IMR-90 (cell line): Measurements from ENCODE around the gene NUBPL. TPM values are rescaled to one million over a fixed set of nuclear protein-coding genes. Genes with fewer than 3 reads are reported as not detected.

Experiments
- ATAC-seq: fragments of 200-7000 bp; cut with Tn5 transposase; 2 replicates; pipeline ENCODE4 v1.9.1; 2020; ENCODE audit warnings: low read depth, mild to moderate bottlenecking, moderate library complexity
- BruUV-seq: library from RNA; stranded (reverse); fragments of 400-500 nt; replicated peaks from 2 replicates; lab custom pipeline; 2021; lab: Mats Ljungman, UMichigan
- CTCF ChIA-PET: fragments of 300-600 bp; formaldehyde crosslinking; extraction: SDS; loops from one replicate; lab custom pipeline; 2021; ENCODE audit warnings: antibody characterized with exemption; lab: Yijun Ruan, JAX
- POLR2A ChIA-PET: fragments of 300-600 bp; sonication (Branson Sonifier 250); formaldehyde crosslinking; loops from one replicate; lab custom pipeline; 2022; ENCODE audit warnings: antibody characterized with exemption; ENCODE audit not compliant: unreplicated experiment; lab: Charles Lee
- DNase-seq: peaks from one replicate; pipeline ENCODE4 v3.0.0; 2013
- H2AFZ ChIP-seq: replicated peaks from 2 replicates; pipeline ENCODE3; 2013; ENCODE audit warnings: low read length, mild to moderate bottlenecking; ENCODE audit not compliant: poor library complexity
- H2AK5ac ChIP-seq: 2 replicates; pipeline ENCODE4 v1.6.1; 2013; ENCODE audit warnings: low read depth, low read length, inconsistent platforms
- H2AK9ac ChIP-seq: replicated peaks from 2 replicates; pipeline ENCODE3; 2013; ENCODE audit warnings: mild to moderate bottlenecking, low read depth, low read length, moderate library complexity; ENCODE audit not compliant: poor library complexity
- H2BK120ac ChIP-seq: 2 replicates; pipeline ENCODE4 v1.6.1; 2013; ENCODE audit warnings: low read depth, low read length, inconsistent platforms
- H2BK15ac ChIP-seq: 3 replicates; pipeline ENCODE4 v1.6.1; 2013; ENCODE audit warnings: low read depth, low read length, inconsistent platforms
- H2BK20ac ChIP-seq: 2 replicates; pipeline ENCODE4 v1.6.1; 2013; ENCODE audit warnings: low read depth, mild to moderate bottlenecking, inconsistent platforms, low read length, moderate library complexity
- H2BK5ac ChIP-seq: 2 replicates; pipeline ENCODE4 v1.6.1; 2013; ENCODE audit warnings: mild to moderate bottlenecking, low read depth, low read length, inconsistent platforms; ENCODE audit not compliant: poor library complexity, severe bottlenecking
- H3K14ac ChIP-seq: replicated peaks from 2 replicates; pipeline ENCODE4 v1.6.1; 2013; ENCODE audit warnings: low read depth, low read length, inconsistent platforms
- H3K18ac ChIP-seq: 2 replicates; pipeline ENCODE4 v1.6.1; 2013; ENCODE audit warnings: low read depth, low read length, control low read depth
- H3K23ac ChIP-seq: 2 replicates; pipeline ENCODE4 v1.6.1; 2013; ENCODE audit warnings: low read depth, low read length, inconsistent platforms
- H3K27ac ChIP-seq: 2 replicates; pipeline ENCODE4 v1.5.1; 2013; ENCODE audit warnings: mild to moderate bottlenecking, control low read depth, low read length; ENCODE audit not compliant: insufficient read depth
- H3K27me3 ChIP-seq: 2 replicates; pipeline ENCODE4 v1.6.1; 2013; ENCODE audit warnings: low read length; ENCODE audit not compliant: control insufficient read depth, insufficient read depth
- H3K36me3 ChIP-seq: 2 replicates; pipeline ENCODE4 v1.6.1; 2013; ENCODE audit warnings: low read length, mixed read lengths; ENCODE audit not compliant: control insufficient read depth, insufficient read depth
- H3K4ac ChIP-seq: 2 replicates; pipeline ENCODE4 v1.6.1; 2013; ENCODE audit warnings: low read depth, low read length, inconsistent platforms
- H3K4me1 ChIP-seq: 2 replicates; pipeline ENCODE4 v1.6.1; 2013; ENCODE audit warnings: low read length, mixed read lengths; ENCODE audit not compliant: control insufficient read depth, insufficient read depth
- H3K4me2 ChIP-seq: 2 replicates; pipeline ENCODE4 v1.6.1; 2013; ENCODE audit warnings: low read depth, mild to moderate bottlenecking, control low read depth, low read length, moderate library complexity
- H3K4me3 ChIP-seq: 2 replicates; pipeline ENCODE4 v1.5.1; 2013; ENCODE audit warnings: low read depth, mild to moderate bottlenecking, control low read depth, low read length, moderate library complexity; ENCODE audit not compliant: insufficient read depth
- H3K56ac ChIP-seq: 2 replicates; pipeline ENCODE4 v1.6.1; 2013; ENCODE audit warnings: low read length, inconsistent platforms; ENCODE audit not compliant: insufficient read depth; ENCODE audit errors: extremely low read depth
- H3K79me1 ChIP-seq, 2 experiments: 2 replicates each; pipeline ENCODE4 v1.6.1; 2013; ENCODE audit warnings: low read length in 2 of 2, inconsistent platforms in 1 of 2, low read depth in 1 of 2
- H3K9ac ChIP-seq: 2 replicates; pipeline ENCODE4 v1.6.1; 2013; ENCODE audit warnings: low read depth, low read length, control low read depth
- H3K9me1 ChIP-seq: 2 replicates; pipeline ENCODE4 v1.6.1; 2013; ENCODE audit warnings: low read length, inconsistent platforms; ENCODE audit not compliant: insufficient read depth
- H3K9me3 ChIP-seq: 2 replicates; pipeline ENCODE4 v1.6.1; 2013; ENCODE audit warnings: low read length; ENCODE audit not compliant: control insufficient read depth, insufficient read depth
- H4K20me1 ChIP-seq: 2 replicates; pipeline ENCODE4 v1.6.1; 2013; ENCODE audit warnings: low read length, inconsistent platforms; ENCODE audit not compliant: insufficient read depth
- H4K5ac ChIP-seq: 2 replicates; pipeline ENCODE4 v1.6.1; 2013; ENCODE audit warnings: mild to moderate bottlenecking, low read depth, low read length, control low read depth
- H4K8ac ChIP-seq, 2 experiments: 2 replicates each; pipeline ENCODE4 v1.6.1; 2013; ENCODE audit warnings: low read depth in 2 of 2, low read length in 2 of 2, control low read depth in 1 of 2, inconsistent platforms in 1 of 2
- H4K91ac ChIP-seq: 2 replicates; pipeline ENCODE4 v1.6.1; 2013; ENCODE audit warnings: low read depth, low read length, inconsistent platforms; ENCODE audit not compliant: insufficient read depth
- CEBPB ChIP-seq: IDR thresholded peaks from 2 replicates; pipeline ENCODE4 v1.6.1; 2012; ENCODE audit warnings: low read depth, low read length, improper control_type of control experiment
- NFE2L2 ChIP-seq: fragments of 150-350 bp; IDR thresholded peaks from 2 replicates; pipeline ENCODE4 v1.6.1; 2016; ENCODE audit warnings: low read depth, mild to moderate bottlenecking, low read length
- WGBS, 2 experiments: methylation state at CpG; one replicate each; pipeline versions ENCODE4 v1.1.5 to v1.1.7; 2013; ENCODE audit warnings: missing lambda C conversion rate in 2 of 2; ENCODE audit not compliant: insufficient read length in 1 of 2; ENCODE audit errors: extremely low coverage in 2 of 2; 5-methylcytosine and 5-hydroxymethylcytosine counted together
- dilution Hi-C: fragments of 300-500 bp; cut with HindIII; formaldehyde crosslinking; loops from one replicate; pipeline ENCODE4 v1.14.3; 2018; ENCODE audit warnings: low sequenced_read_pairs; ENCODE audit not compliant: unreplicated experiment
- in situ Hi-C: fragments of 300-500 bp; cut with MboI; formaldehyde crosslinking; loops from 3 replicates; pipeline ENCODE4 v1.14.3; 2019; ENCODE audit warnings: low sequenced_read_pairs, inconsistent platforms, mixed read lengths
- intact Hi-C: fragments of 100-400 bp; cut with micrococcal nuclease; formaldehyde crosslinking; loops from 2 replicates; pipeline ENCODE4 v1.10.0; 2022
- polyA plus RNA-seq, 3 experiments: library from polyadenylated mRNA; depleted of rRNA; stranded (reverse); fragments of >200 nt; gene quantifications; 2 replicates each; pipeline ENCODE4 v1.2.3, GENCODE V29; 2012; ENCODE audit warnings: low replicate concordance in 1 of 3
- total RNA-seq: library from RNA; depleted of rRNA; stranded (reverse); fragments of >200 nt; gene quantifications from 2 replicates; pipeline ENCODE4 v1.2.3, GENCODE V29; 2012

The NUBPL gene
- total and polyA plus RNA-seq, 2 of the 4 experiments (the other 2 are of a cell fraction) = 5.4 to 11.5 TPM

- H3K18ac ChIP-seq = peak overlapping the region; percentile 42; the same call in 1 of the 2 replicates
- H3K4me3 ChIP-seq = no peak overlapping the region
- ChIA-PET CTCF (no interaction called here), POLR2A (no interaction called here)
- BruUV-seq = no TSS peak
- H2AFZ ChIP-seq = no peak overlapping the region
- H3K9me3 ChIP-seq = no peaks in the 10 kb centered on the region
- peak; percentile 28 for DNase-seq
- H3K14ac ChIP-seq = peak overlapping the region; percentile 47
- no peak overlapping the region for H2AK9ac ChIP-seq
- H3K56ac ChIP-seq = peak overlapping the region; percentile 36; the same call in 1 of the 2 replicates
- ATAC-seq = peak; percentile 7; the same call in 1 of the 2 replicates
- no peaks in the 10 kb centered on the region for H3K27me3 ChIP-seq
- peak overlapping the region; percentile 91 for H3K4ac ChIP-seq
- peak overlapping the region; percentile 79 for H2BK15ac ChIP-seq
- H4K5ac ChIP-seq = peak overlapping the region; percentile 19; the same call in 1 of the 2 replicates
- dilution Hi-C loops (no loop called here), in situ Hi-C loops (no loop called here), intact Hi-C loops (no loop called here)
- H3K4me1 ChIP-seq = peaks cover 18% of the 10 kb centered on the region
- peak; percentile 53 for TF ChIP-seq CEBPB
- no peak for TF ChIP-seq NFE2L2
- H3K36me3 ChIP-seq = no peaks in the 10 kb centered on the region
- H4K91ac ChIP-seq = peak overlapping the region; percentile 85
- H2BK120ac ChIP-seq = peak overlapping the region; percentile 89
- WGBS, 2 experiments = 70% methylated on average over 2 of the region's 4 CpGs; no CpG with 5 or more reads in 1 of the 2 experiments
- H3K27ac ChIP-seq = no peak overlapping the region
- H2AK5ac ChIP-seq = peak overlapping the region; percentile 62
- H3K9me1 ChIP-seq = peaks cover 16% of the 10 kb centered on the region
- H3K79me1 ChIP-seq = no peaks in the 10 kb centered on the region
- H2BK20ac ChIP-seq = peak overlapping the region; percentile 83
- peak overlapping the region; percentile 1 to 38; a peak in 3 of 4 replicates for H4K8ac ChIP-seq
- no peaks in the 10 kb centered on the region; the same call in 1 of the 2 replicates for H4K20me1 ChIP-seq
- H3K4me2 ChIP-seq = peak overlapping the region; percentile 47; the same call in 1 of the 2 replicates
- H3K23ac ChIP-seq = peak overlapping the region; percentile 42
- no peak overlapping the region for H3K9ac ChIP-seq
- peak overlapping the region; percentile 65 for H2BK5ac ChIP-seq
Observed at GRCh38 chr14:31881531-31882310, 320.5 kb downstream of the NUBPL start.
